ENCODE measurements around the gene PLAC8L1.

- TF ChIP-seq POLR2A (IDR thresholded peaks at IDR 0.05) (no peak), EP300 (IDR thresholded peaks at IDR 0.05) (no peak), POLR2AphosphoS5 (IDR thresholded peaks at IDR 0.05) (no peak)
Measured at GRCh38 chr5:146047396-146047795, 58.0 kb downstream of the PLAC8L1 start.
